ENCODE results near the gene F11R.

GRCh38 chr1:161066694-161067093 lies 45.7 kb upstream of the F11R start:
- TF ChIP-seq CTCF (conservative IDR thresholded peaks at IDR 0.05; ENCODE audit: low read depth, low read length) (no peak), POLR2A (IDR thresholded peaks at IDR 0.05; ENCODE audit: low read depth, low read length) (no peak), SMC3 (IDR thresholded peaks at IDR 0.05; ENCODE audit: low read depth, low read length) (no peak), MAZ (IDR thresholded peaks at IDR 0.05; ENCODE audit: borderline replicate concordance, low read depth, low read length) (no peak)

Measured in IMR-90 (cell line).